Smooth muscle cell (in vitro differentiated cells): ENCODE measurements around the gene TCFL5. TPM values are rescaled to one million over a fixed set of nuclear protein-coding genes. Genes with fewer than 3 reads are reported as not detected.

Experiments
- DNase-seq: peaks from one replicate; lab custom pipeline; 2025; ENCODE audit not compliant: unreplicated experiment; lab: John Stamatoyannopoulos, UW
- H2AFZ ChIP-seq: fragments of 200-600 bp; sonication (generic); 2 replicates; pipeline ENCODE4 v1.6.0; 2016; ENCODE audit warnings: antibody characterized with exemption, low read depth, mild to moderate bottlenecking
- H3F3A ChIP-seq: fragments of 200-600 bp; sonication (generic); 2 replicates; pipeline ENCODE4 v1.6.0; 2017; ENCODE audit warnings: antibody characterized with exemption, low read depth
- H3K27ac ChIP-seq: fragments of 200-600 bp; sonication (generic); 2 replicates; pipeline ENCODE4 v1.5.1; 2016; ENCODE audit warnings: low read depth, mild to moderate bottlenecking
- H3K27me3 ChIP-seq: fragments of 200-600 bp; sonication (generic); 2 replicates; pipeline ENCODE4 v1.6.1; 2016; ENCODE audit warnings: low read depth, mild to moderate bottlenecking
- H3K36me3 ChIP-seq: fragments of 200-600 bp; sonication (generic); 2 replicates; pipeline ENCODE4 v1.5.1; 2016; ENCODE audit warnings: low read depth
- H3K4me1 ChIP-seq: fragments of 200-600 bp; sonication (generic); 2 replicates; pipeline ENCODE4 v1.5.1; 2016; ENCODE audit warnings: low read depth
- H3K4me2 ChIP-seq: fragments of 200-600 bp; sonication (generic); 2 replicates; pipeline ENCODE4 v1.6.0; 2016; ENCODE audit warnings: mild to moderate bottlenecking
- H3K4me3 ChIP-seq: fragments of 200-600 bp; sonication (generic); 2 replicates; pipeline ENCODE4 v1.5.1; 2016; ENCODE audit warnings: mild to moderate bottlenecking
- H3K79me2 ChIP-seq: fragments of 200-600 bp; sonication (generic); 2 replicates; pipeline ENCODE4 v1.6.0; 2016; ENCODE audit warnings: low read depth, mild to moderate bottlenecking
- H3K9ac ChIP-seq: fragments of 200-600 bp; sonication (generic); 2 replicates; pipeline ENCODE4 v1.6.0; 2016; ENCODE audit warnings: low read depth
- H3K9me3 ChIP-seq: fragments of 200-600 bp; sonication (generic); replicated peaks from 2 replicates; pipeline ENCODE4 v1.5.1; 2016; ENCODE audit warnings: low read depth
- H4K20me1 ChIP-seq: fragments of 200-600 bp; sonication (generic); 2 replicates; pipeline ENCODE4 v1.6.0; 2016; ENCODE audit warnings: low read depth
- CTCF ChIP-seq: fragments of 200-600 bp; sonication (generic); IDR thresholded peaks from 2 replicates; pipeline ENCODE4 v1.5.1; 2017; ENCODE audit warnings: borderline replicate concordance, mild to moderate bottlenecking, antibody characterized with exemption; ENCODE audit not compliant: insufficient read depth, poor library complexity, severe bottlenecking
- WGBS: methylation state at CpG from one replicate; pipeline ENCODE4 v1.1.7; 2016; ENCODE audit warnings: low lambda C conversion rate; 5-methylcytosine and 5-hydroxymethylcytosine counted together
- polyA plus RNA-seq: library from polyadenylated mRNA; unstranded; fragments of >200 nt; fragmentation: Nextera tagmentation; extraction: Ambion mirVana; gene quantifications from 2 replicates; pipeline ENCODE4 v1.2.1, GENCODE V29; 2016
- total RNA-seq: library from RNA; depleted of rRNA; stranded (reverse); fragments of >200 nt; gene quantifications from 2 replicates; pipeline ENCODE4 v1.2.3, GENCODE V29; 2014

The TCFL5 gene
- total and polyA plus RNA-seq, 2 experiments from 2014 or later: 9.5 to 12.5 TPM

- no peak overlapping the region for H2AFZ ChIP-seq
- no peak for TF ChIP-seq CTCF
- no peak overlapping the region for H3K4me3 ChIP-seq
- no peaks in the 10 kb centered on the region for H3K27me3 ChIP-seq
- peaks cover 20% of the 10 kb centered on the region for H3K4me1 ChIP-seq
- H4K20me1 ChIP-seq: peaks cover 75% of the 10 kb centered on the region
- H3K4me2 ChIP-seq: no peak overlapping the region
- H3F3A ChIP-seq: peaks cover 34% of the 10 kb centered on the region
- DNase-seq: no peak
- 95% methylated on average over 11 of the region's 11 CpGs for WGBS
- H3K9ac ChIP-seq: no peak overlapping the region
- H3K79me2 ChIP-seq: peaks cover 3% of the 10 kb centered on the region
- no peaks in the 10 kb centered on the region for H3K9me3 ChIP-seq
- H3K36me3 ChIP-seq: peaks cover 18% of the 10 kb centered on the region
- H3K27ac ChIP-seq: peak overlapping the region; percentile 68
Measured at GRCh38 chr20:62901891-62902290, 40.3 kb upstream of the TCFL5 start.

GRCh38 chr20:62900692-62901584, 39.3 kb upstream of the TCFL5 start:
- Histone ChIP-seq H3K27me3 (no peaks in the 10 kb centered on the region), H3K36me3 (peaks cover 13% of the 10 kb centered on the region), H3K9ac (no peak overlapping the region), H3F3A (peaks cover 31% of the 10 kb centered on the region), H3K4me1 (peaks cover 20% of the 10 kb centered on the region), H3K4me3 (no peak overlapping the region), H2AFZ (no peak overlapping the region), H3K4me2 (peak overlapping the region; percentile 63), H3K27ac (peak overlapping the region; percentile 68), H3K9me3 (no peaks in the 10 kb centered on the region), H3K79me2 (no peaks in the 10 kb centered on the region), H4K20me1 (peaks cover 66% of the 10 kb centered on the region)
- TF ChIP-seq CTCF: peak; percentile 7
- DNase-seq: no peak
- WGBS: 58% methylated on average over 20 of the region's 20 CpGs

GRCh38 chr20:62900052-62900691, 38.5 kb upstream of the TCFL5 start:
- Histone ChIP-seq H3K79me2 (peaks cover 2% of the 10 kb centered on the region), H3K4me2 (peak overlapping the region; percentile 75), H3K9ac (no peak overlapping the region), H3K27ac (peak overlapping the region; percentile 68), H2AFZ (no peak overlapping the region), H3K9me3 (no peaks in the 10 kb centered on the region), H3K27me3 (no peaks in the 10 kb centered on the region), H3K4me3 (no peak overlapping the region), H3K4me1 (peaks cover 20% of the 10 kb centered on the region), H3K36me3 (peaks cover 5% of the 10 kb centered on the region), H3F3A (peaks cover 25% of the 10 kb centered on the region), H4K20me1 (peaks cover 58% of the 10 kb centered on the region)
- peak; percentile 42 for DNase-seq
- peak; percentile 65 for TF ChIP-seq CTCF
- 20% methylated on average over 11 of the region's 11 CpGs for WGBS
